B cell (primary cell): Measurements from ENCODE around the gene LHPP.

Experiments
- CTCF ChIP-seq: fragments of 200-600 bp; IDR thresholded peaks from one replicate; pipeline ENCODE4 v1.8.0; 2022; ENCODE audit warnings: antibody characterized with exemption, mild to moderate bottlenecking
- EZH2 ChIP-seq: IDR thresholded peaks from 2 replicates; pipeline ENCODE4 v1.6.1; 2012; ENCODE audit warnings: borderline replicate concordance, low read depth, mild to moderate bottlenecking, moderate library complexity, low read length; ENCODE audit not compliant: insufficient read depth, poor library complexity, severe bottlenecking

- no peak for TF ChIP-seq CTCF
- no peak for TF ChIP-seq EZH2
These were observed 136.6 kb downstream of the LHPP start for GRCh38 chr10:124598196-124598595.
